Keratinocyte (primary cell): Measurements from ENCODE around the gene TMEM132D.

Experiments used
- EZH2 ChIP-seq: IDR thresholded peaks from one replicate; pipeline ENCODE4 v1.6.1; 2012; ENCODE audit warnings: inconsistent platforms, mild to moderate bottlenecking, low read length, moderate library complexity
- TF ChIP-seq, protein P1 (sequence below), 3 experiments: IDR thresholded peaks in 1 of 3; conservative IDR thresholded peaks in 1 of 3; optimal IDR thresholded peaks in 1 of 3; 2 replicates in 2 of 3; 3 replicates in 1 of 3; pipeline versions ENCODE3 to v1.5.1; 2011; ENCODE audit warnings: low read length in 3 of 3, mild to moderate bottlenecking in 3 of 3, moderate library complexity in 2 of 3, control low read depth in 1 of 3, inconsistent platforms in 1 of 3; ENCODE audit not compliant: insufficient read depth in 2 of 3; ENCODE audit errors: extremely low read depth in 1 of 3

DNA sequence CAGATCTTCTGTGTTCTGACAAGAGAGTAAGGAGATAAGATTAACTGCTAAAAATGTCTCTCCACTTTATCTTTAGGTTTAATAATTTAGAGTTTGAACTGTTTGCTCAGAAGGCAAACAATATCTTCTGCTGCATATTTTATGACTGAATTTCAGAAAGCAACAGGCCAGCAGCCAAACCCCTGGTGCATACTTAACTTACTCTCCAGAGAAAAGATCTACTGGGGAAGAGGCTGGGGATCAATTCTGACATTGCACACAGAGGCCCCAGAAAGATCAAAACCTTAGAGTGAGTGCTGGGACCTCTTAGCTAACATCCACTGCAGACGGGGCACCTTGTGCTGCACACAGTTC, 518.2 kb downstream of the TMEM132D start:
- TF ChIP-seq EZH2 = no peak
- TF ChIP-seq, protein P1, sequence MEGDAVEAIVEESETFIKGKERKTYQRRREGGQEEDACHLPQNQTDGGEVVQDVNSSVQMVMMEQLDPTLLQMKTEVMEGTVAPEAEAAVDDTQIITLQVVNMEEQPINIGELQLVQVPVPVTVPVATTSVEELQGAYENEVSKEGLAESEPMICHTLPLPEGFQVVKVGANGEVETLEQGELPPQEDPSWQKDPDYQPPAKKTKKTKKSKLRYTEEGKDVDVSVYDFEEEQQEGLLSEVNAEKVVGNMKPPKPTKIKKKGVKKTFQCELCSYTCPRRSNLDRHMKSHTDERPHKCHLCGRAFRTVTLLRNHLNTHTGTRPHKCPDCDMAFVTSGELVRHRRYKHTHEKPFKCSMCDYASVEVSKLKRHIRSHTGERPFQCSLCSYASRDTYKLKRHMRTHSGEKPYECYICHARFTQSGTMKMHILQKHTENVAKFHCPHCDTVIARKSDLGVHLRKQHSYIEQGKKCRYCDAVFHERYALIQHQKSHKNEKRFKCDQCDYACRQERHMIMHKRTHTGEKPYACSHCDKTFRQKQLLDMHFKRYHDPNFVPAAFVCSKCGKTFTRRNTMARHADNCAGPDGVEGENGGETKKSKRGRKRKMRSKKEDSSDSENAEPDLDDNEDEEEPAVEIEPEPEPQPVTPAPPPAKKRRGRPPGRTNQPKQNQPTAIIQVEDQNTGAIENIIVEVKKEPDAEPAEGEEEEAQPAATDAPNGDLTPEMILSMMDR (optimal IDR thresholded peaks at IDR 0.05 in 1 of 3, IDR thresholded peaks at IDR 0.05 in 1 of 3, conservative IDR thresholded peaks at IDR 0.05 in 1 of 3; ENCODE audit: extremely low read depth in 1 of 3, insufficient read depth in 2 of 3, low read length in 3 of 3) = no peak
